HG02981 (cell line): ENCODE data around the gene BTG4.

ENCODE experiments used
- ATAC-seq: cut with Tn5 transposase; IDR thresholded peaks from one replicate; pipeline ENCODE4 v1.9.1; 2021; ENCODE audit warnings: mild to moderate bottlenecking, moderate library complexity; ENCODE audit not compliant: unreplicated experiment

BTG4 gene

GRCh38 chr11:111538407-111539114, 26.4 kb upstream of the BTG4 start:
- ATAC-seq, result no peak

GRCh38 chr11:111537336-111537860, 25.2 kb upstream of the BTG4 start:
- ATAC-seq, result no peak

- ATAC-seq, result no peak
Measured at GRCh38 chr11:111535281-111535680, 23.1 kb upstream of the BTG4 start.

GRCh38 chr11:111532365-111532709, 20.2 kb upstream of the BTG4 start:
- no peak for ATAC-seq

- no peak for ATAC-seq
Measured at GRCh38 chr11:111531687-111532364, 19.6 kb upstream of the BTG4 start.

- no peak for ATAC-seq
Measured at GRCh38 chr11:111531136-111531535, 18.9 kb upstream of the BTG4 start.

- no peak for ATAC-seq
Measured at GRCh38 chr11:111530091-111530490, 17.9 kb upstream of the BTG4 start.

GRCh38 chr11:111528557-111528956, 16.4 kb upstream of the BTG4 start:
- ATAC-seq, result no peak

GRCh38 chr11:111527279-111527678, 15.1 kb upstream of the BTG4 start:
- ATAC-seq, result no peak

GRCh38 chr11:111526501-111526900, 14.3 kb upstream of the BTG4 start:
- ATAC-seq, result no peak

- no peak for ATAC-seq
Measured at GRCh38 chr11:111525456-111525855, 13.3 kb upstream of the BTG4 start.

GRCh38 chr11:111524056-111524455, 11.9 kb upstream of the BTG4 start:
- no peak for ATAC-seq

- ATAC-seq, result no peak
Measured at GRCh38 chr11:111523343-111523742, 11.2 kb upstream of the BTG4 start.

GRCh38 chr11:111522426-111522825, 10.2 kb upstream of the BTG4 start:
- ATAC-seq, result no peak

GRCh38 chr11:111521135-111521534, 8.9 kb upstream of the BTG4 start:
- no peak for ATAC-seq

- no peak for ATAC-seq
Measured at GRCh38 chr11:111520560-111520959, 8.4 kb upstream of the BTG4 start.

GRCh38 chr11:111518668-111519067, 6.5 kb upstream of the BTG4 start:
- ATAC-seq, result no peak

GRCh38 chr11:111515591-111515990, 3.4 kb upstream of the BTG4 start:
- ATAC-seq, result no peak

- no peak for ATAC-seq
Measured at GRCh38 chr11:111514216-111515031, 2.2 kb upstream of the BTG4 start, which contains the start of gene HOATZ. TSS of gene HOATZ (plus strand) at chr11:111514778. CDS start at chr11:111514785, 7 bp downstream.

GRCh38 chr11:111513240-111513605, 1.0 kb upstream of the BTG4 start:
- no peak for ATAC-seq

- ATAC-seq, result no peak
Measured at GRCh38 chr11:111510311-111510710, 1.9 kb downstream of the BTG4 start.

GRCh38 chr11:111502611-111503010, 9.6 kb downstream of the BTG4 start:
- no peak for ATAC-seq
